ENCODE measurements around the gene SSPN.

Gene SSPN

GRCh38 chr12:26219736-26220135 lies 24.4 kb downstream of the SSPN start:
- TF ChIP-seq EZH2phosphoT487 (conservative IDR thresholded peaks at IDR 0.05; ENCODE audit: low read length) (no peak), CTCF (IDR thresholded peaks at IDR 0.05; ENCODE audit: insufficient read depth, low read length, poor library complexity, severe bottlenecking) (no peak)
- no peak overlapping the region for H3K9ac ChIP-seq (ENCODE audit: low read length)
- H3K9me2 ChIP-seq (replicated peaks; ENCODE audit: insufficient read depth, low read length): no peaks in the 10 kb centered on the region
- no peaks in the 10 kb centered on the region for H3K27me3 ChIP-seq (ENCODE audit: low read length)
- no peaks in the 10 kb centered on the region for H3F3A ChIP-seq (ENCODE audit: insufficient read depth)
- no peak overlapping the region for H3K4me2 ChIP-seq (ENCODE audit: low read depth, low read length, poor library complexity, severe bottlenecking)
- no peaks in the 10 kb centered on the region for H3K9me3 ChIP-seq (ENCODE audit: insufficient read depth, low read length)
- no peaks in the 10 kb centered on the region for H4K20me1 ChIP-seq (ENCODE audit: low read depth, low read length)
- no peaks in the 10 kb centered on the region for H3K79me2 ChIP-seq (ENCODE audit: insufficient read depth, low read length)
- H3K4me3 ChIP-seq (ENCODE audit: insufficient read depth, low read length, poor library complexity, severe bottlenecking): no peak overlapping the region
- H3K27ac ChIP-seq (ENCODE audit: low read depth, low read length): no peak overlapping the region
- no peak overlapping the region for H2AFZ ChIP-seq (ENCODE audit: low read depth, low read length, severe bottlenecking)
- no peaks in the 10 kb centered on the region for H3K36me3 ChIP-seq (ENCODE audit: low read length)

GRCh38 chr12:26224657-26225056 lies 29.3 kb downstream of the SSPN start:
- no peak overlapping the region for H3K9ac ChIP-seq (ENCODE audit: low read length)
- no peaks in the 10 kb centered on the region for H3K9me2 ChIP-seq (replicated peaks; ENCODE audit: insufficient read depth, low read length)
- H3K27me3 ChIP-seq (ENCODE audit: low read length): no peaks in the 10 kb centered on the region

GRCh38 chr12:26226122-26226521 lies 30.7 kb downstream of the SSPN start:
- Histone ChIP-seq H3K9me2 (replicated peaks; ENCODE audit: insufficient read depth, low read length) (no peaks in the 10 kb centered on the region), H3K4me2 (ENCODE audit: low read depth, low read length, poor library complexity, severe bottlenecking) (no peak overlapping the region), H3K4me3 (ENCODE audit: insufficient read depth, low read length, poor library complexity, severe bottlenecking) (no peak overlapping the region), H3K27me3 (ENCODE audit: low read length) (no peaks in the 10 kb centered on the region), H3K9me3 (ENCODE audit: insufficient read depth, low read length) (no peaks in the 10 kb centered on the region), H4K20me1 (ENCODE audit: low read depth, low read length) (no peaks in the 10 kb centered on the region), H3F3A (ENCODE audit: insufficient read depth) (no peaks in the 10 kb centered on the region), H3K79me2 (ENCODE audit: insufficient read depth, low read length) (no peaks in the 10 kb centered on the region), H3K9ac (ENCODE audit: low read length) (no peak overlapping the region), H3K36me3 (ENCODE audit: low read length) (no peaks in the 10 kb centered on the region), H3K27ac (ENCODE audit: low read depth, low read length) (no peak overlapping the region), H2AFZ (ENCODE audit: low read depth, low read length, severe bottlenecking) (no peak overlapping the region)
- TF ChIP-seq EZH2phosphoT487 (conservative IDR thresholded peaks at IDR 0.05; ENCODE audit: low read length) (no peak), CTCF (IDR thresholded peaks at IDR 0.05; ENCODE audit: insufficient read depth, low read length, poor library complexity, severe bottlenecking) (no peak)

More at GRCh38 chr12:26224657-26225056, 29.3 kb downstream of the SSPN start:
- H3K79me2 ChIP-seq (ENCODE audit: insufficient read depth, low read length): no peaks in the 10 kb centered on the region
- H3K36me3 ChIP-seq (ENCODE audit: low read length): no peaks in the 10 kb centered on the region
- H4K20me1 ChIP-seq (ENCODE audit: low read depth, low read length): no peaks in the 10 kb centered on the region
- no peak overlapping the region for H3K27ac ChIP-seq (ENCODE audit: low read depth, low read length)
- TF ChIP-seq CTCF (IDR thresholded peaks at IDR 0.05; ENCODE audit: insufficient read depth, low read length, poor library complexity, severe bottlenecking) (no peak), EZH2phosphoT487 (conservative IDR thresholded peaks at IDR 0.05; ENCODE audit: low read length) (no peak)
- no peaks in the 10 kb centered on the region for H3K9me3 ChIP-seq (ENCODE audit: insufficient read depth, low read length)
- no peaks in the 10 kb centered on the region for H3F3A ChIP-seq (ENCODE audit: insufficient read depth)
- H3K4me2 ChIP-seq (ENCODE audit: low read depth, low read length, poor library complexity, severe bottlenecking): no peak overlapping the region
- H2AFZ ChIP-seq (ENCODE audit: low read depth, low read length, severe bottlenecking): no peak overlapping the region
- H3K4me3 ChIP-seq (ENCODE audit: insufficient read depth, low read length, poor library complexity, severe bottlenecking): no peak overlapping the region
